Inflammatory macrophage treated with lipopolysaccharide for 4 hours (primary cell): ENCODE measurements around the gene B3GALT5.
"Not testable (repeated sequence)": the region's sequence is repeated elsewhere in the genome, so short reads cannot be mapped to it uniquely, and the experiment has no call there.

ENCODE experiments used
- DNase-seq: peaks from one replicate; pipeline ENCODE4 v3.0.0-alpha.2; 2020

B3GALT5 gene

DNA sequence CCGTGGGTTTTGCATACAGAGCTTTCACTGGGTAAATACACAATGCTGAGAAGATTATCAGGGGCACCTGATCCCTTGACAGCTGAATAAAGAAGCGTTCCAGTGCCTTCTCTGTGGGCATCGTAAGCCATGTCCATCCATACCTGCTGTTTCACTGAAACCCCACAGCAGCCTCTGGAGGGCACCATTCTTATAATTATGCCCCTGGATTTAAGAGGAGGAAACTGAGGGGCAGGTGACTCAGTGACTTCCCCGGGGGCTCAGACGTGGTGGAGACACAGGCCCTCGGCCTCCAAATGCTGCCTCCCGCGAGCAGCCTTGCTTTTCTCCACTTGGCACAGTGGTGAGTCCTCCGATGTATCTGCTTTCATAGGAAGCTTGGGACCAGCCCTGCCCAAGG is 56.7 kb downstream of the B3GALT5 start:
- DNase-seq, result no peak

DNA sequence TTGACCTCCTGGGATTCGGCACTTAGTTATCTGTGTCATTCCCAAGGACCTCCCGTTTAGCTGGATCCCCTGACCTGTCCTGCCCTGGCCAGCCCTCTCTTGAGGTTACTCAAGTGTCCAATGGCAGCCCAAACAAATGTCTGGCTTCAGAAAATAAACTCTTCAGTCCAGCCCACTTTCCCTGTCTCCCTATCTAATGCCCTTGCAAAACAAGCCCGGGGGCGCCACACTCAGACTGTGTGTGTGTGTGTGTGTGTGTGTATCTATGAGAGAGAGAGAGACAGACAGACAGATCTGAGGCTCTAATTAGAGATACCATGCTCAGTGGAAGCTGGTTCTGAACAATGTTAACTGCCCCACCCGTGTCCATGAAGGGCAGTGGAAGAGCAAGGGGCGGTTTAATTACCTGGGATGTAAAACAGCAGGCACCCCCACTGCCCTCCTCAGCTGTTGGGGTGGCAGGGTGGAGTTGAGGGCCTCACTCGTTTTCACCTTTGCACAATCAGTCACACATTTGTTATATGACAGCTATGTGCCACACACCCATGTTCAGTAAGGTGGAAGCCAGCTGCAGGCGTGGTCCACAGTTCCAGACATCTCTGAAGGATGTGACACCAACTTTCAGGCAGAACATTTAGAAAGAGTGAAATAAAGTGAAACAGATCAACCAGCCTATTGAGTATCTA is 57.4 kb downstream of the B3GALT5 start:
- no peak for DNase-seq

DNA sequence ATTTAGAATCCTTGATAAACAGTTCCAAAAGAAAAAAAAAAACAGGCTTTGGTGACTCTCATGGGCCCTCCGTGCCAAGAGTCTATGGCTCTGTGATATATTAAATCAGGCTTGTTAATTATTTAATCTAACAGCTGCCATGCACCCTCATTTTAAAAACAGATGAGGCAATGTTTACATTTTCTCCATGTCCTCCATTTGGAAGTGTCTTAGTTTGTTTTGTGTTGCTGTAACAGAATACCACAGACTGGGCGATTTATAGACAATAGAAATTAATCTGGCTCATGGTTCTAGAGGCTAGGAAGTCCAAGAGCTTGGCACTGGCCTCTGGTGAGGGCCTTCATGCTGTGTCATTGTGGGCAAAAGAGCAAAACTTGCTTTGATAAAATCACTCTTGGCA is 58.0 kb downstream of the B3GALT5 start:
- DNase-seq, result no peak

DNA sequence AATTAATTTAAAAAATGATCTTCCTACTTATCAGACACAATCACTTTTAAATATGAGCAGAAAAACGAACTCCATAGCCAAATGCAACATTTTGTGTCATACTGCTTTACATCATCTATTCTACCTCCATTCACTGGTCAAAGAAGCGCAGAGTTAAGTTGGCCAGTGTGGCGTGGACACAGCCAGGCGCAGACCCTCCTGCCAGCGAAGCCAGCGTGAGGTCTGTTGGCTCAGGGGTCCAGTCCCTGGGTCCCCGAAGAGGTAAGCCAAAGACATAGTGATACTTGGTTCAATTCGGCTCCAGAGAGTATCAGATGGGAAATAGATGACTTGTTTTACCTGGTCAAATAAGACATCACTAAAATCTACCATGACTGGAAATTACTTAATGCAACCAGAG is 59.2 kb downstream of the B3GALT5 start:
- DNase-seq, result no peak

DNA sequence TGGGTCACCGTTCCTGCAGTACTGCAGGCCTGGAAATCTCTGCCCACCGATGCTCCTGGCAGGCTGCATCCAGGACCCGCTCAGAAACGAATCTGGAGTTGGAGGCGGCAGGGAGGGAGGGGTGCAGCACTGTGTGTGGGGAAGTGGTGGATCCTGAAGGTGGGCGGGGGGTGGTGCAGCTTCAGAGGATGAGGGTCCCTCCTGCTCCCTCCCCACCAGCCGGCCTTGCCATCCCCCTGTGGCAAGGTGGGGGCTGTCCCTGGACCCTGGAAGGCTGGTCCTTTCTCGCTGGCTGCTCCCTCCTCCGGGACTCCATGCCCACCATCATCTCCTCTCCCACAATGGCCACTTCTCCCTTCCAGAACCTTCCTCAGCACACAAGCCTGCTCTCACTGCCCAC is 60.4 kb downstream of the B3GALT5 start:
- DNase-seq, result no peak

DNA sequence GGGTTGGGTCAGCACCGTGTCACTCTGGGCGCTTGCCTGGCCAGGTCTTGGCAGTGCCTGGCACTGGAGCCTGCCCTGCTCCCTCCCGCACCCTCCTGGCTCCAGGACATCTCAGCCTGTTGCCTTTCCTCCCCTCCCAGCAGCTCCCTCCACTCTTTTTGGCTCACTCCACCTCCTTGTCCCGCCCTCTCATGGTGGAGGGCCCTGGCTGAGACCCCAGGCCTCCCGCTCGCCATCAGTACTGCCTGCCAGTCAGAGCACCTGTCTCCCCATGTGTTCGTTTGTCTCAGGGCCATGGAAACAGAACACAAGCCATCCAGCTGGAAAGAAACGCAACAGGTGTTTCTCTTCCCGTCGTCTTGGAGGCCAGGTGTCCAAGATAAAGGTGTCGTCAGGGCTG is 61.0 kb downstream of the B3GALT5 start:
- no peak for DNase-seq

DNA sequence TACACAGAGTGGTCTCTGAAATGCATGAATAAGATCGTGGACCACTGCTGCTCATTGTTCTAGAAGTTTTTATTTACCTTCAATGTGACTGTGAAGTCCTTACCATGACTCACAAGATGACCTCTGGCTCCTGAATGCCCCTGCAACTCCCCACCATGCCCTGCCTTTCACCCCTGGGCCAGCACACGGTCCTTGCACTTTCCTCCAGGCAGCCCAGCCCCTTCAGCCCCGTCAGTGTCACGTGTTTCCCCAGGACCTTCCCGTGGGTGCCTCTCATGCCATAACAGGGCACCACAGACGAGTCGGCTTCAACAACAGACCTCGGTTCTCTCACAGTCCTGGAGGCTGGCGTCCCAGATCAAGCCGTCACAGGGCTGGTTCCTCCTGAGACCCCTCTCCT is 62.1 kb downstream of the B3GALT5 start:
- DNase-seq, result no peak

DNA sequence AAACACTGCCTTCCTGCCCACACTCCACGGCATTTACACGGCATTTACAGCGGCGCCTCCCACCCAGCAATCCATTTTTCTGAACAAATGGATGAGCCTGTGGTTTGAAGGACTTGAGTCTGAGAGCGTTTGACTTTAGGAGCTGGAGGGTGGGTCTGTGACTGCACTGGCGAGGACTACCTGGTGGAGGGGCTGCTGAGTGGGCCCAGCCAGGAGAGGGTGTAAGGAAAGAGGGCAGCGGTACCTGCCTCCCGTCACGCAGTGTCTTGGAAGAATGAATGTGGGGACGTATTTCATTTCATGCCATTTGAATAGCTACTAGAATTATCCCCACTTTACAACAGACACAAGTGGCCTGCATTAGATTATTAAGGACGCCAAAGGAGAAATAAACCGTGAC is 62.9 kb downstream of the B3GALT5 start:
- no peak for DNase-seq

DNA sequence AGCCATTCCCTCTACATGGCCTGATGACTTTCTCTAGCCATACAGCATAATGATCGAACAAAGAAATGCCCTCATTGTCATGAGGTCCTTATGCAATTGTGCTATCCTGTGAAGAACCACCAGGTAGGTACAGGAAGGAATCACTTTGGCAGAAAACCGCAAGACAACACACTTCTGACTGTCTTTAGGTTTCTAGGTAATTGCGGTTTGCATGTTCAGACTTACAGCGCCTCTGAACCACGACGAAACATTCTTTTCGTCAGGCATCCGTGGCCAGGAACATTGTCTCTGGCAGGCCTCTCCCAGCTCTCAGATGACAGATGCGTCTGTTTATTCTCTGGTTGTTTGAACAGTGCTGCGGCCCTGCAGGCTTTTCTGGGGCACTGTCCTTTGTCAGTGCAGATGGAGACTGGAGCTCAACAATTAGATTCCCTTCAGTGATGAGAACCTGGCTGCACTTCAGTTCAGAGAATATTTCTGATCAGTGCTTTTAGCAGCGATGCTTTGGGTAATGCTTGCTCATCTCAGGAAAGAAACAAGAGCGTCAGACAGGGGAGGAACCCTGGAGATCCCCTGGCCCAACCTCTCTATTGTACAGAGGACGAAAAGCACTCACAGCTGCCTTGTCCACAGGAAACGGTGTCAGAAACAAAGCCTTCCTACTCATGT is 63.4 kb downstream of the B3GALT5 start:
- no peak for DNase-seq

DNA sequence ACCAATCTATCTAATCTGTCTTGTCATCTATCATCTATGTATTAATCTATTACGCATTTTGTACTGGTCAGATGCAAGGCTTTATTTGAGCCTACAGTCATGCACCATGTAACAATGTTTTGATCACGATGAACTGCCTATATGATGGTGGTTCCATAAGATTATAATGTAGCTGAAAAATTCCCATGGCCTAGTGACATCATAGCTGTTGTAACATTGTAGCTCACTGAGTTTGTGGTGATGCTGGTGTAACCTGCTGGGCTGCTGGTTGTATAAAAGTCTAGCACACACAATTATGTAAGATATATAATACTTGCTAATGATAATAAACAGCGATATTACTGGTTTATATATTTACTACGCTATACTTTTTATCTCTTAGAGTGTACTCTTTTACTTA is 67.5 kb downstream of the B3GALT5 start:
- DNase-seq, result no peak

DNA sequence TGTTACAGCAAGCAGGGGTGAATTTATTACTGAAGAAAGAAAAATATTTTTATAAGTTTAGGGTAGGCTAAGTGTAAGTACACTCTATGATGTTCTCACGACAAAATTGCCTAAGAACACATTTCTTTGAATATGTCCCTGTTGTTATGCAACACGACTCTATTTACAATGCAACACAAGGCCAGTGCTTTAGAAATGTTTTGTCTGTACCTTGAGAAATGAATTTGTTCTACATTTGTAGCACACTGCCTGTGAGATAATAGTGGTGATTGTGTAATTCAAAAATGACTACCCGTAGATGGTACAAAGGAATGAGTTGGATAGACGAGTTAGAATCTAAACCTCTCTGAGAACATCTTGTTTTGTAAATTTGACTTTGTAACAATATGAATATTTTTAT is 68.5 kb downstream of the B3GALT5 start:
- no peak for DNase-seq

DNA sequence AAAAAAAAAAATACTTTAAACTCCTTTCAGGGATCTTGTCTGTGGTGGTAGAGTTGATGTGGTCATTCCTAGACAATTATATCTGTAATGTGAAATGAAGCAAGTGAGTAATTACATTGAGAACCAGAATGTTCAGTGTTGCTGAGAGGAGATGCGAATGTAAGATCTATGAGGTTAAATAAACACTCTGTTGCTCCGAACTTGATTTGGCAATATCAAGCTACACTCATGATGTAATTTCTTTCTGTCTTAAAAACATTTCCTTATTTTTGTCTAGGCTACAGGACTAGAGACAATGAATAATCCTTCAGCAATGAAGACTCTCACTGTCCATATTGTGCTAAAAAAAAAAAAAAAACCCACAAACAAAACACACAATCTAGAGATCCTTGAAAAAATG is 69.1 kb downstream of the B3GALT5 start:
- no peak for DNase-seq

DNA sequence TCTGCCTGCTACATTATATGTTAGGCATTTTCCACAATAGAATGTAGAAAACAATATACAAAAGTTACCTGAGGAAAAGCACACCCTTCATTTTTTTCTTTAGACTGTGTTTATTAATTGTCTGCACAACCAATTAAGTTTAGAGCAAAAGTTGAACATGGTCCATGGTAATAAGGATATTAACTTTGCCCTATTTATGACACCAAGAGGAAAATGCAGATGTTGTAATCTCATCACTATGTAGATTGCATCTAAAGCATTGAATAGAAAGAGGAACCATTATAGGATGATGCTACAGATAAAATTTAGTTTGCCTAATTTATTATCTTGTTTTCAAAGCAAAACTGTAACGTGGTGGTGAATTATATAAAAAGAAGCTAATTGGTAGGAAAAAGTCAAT is 72.5 kb downstream of the B3GALT5 start:
- no peak for DNase-seq

DNA sequence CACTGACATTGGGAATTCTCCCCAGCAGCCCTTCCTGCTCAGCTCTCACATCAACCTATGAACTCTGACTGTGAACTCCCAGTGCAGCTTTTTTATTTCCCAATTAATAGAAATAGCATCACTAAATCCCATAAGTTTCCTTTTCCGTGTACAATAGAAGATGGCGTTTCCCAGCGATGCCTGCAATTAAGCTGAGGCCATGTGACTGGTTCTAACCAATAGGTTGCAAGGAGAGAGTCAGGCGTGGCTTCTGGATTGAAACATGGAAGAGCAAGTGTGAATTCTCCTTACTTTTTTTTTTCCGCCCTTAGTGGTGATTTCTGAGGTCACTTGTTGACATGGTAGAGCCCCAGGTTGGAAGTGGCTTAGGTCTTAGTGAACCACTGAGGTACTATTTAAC is 73.3 kb downstream of the B3GALT5 start:
- DNase-seq, result no peak

DNA sequence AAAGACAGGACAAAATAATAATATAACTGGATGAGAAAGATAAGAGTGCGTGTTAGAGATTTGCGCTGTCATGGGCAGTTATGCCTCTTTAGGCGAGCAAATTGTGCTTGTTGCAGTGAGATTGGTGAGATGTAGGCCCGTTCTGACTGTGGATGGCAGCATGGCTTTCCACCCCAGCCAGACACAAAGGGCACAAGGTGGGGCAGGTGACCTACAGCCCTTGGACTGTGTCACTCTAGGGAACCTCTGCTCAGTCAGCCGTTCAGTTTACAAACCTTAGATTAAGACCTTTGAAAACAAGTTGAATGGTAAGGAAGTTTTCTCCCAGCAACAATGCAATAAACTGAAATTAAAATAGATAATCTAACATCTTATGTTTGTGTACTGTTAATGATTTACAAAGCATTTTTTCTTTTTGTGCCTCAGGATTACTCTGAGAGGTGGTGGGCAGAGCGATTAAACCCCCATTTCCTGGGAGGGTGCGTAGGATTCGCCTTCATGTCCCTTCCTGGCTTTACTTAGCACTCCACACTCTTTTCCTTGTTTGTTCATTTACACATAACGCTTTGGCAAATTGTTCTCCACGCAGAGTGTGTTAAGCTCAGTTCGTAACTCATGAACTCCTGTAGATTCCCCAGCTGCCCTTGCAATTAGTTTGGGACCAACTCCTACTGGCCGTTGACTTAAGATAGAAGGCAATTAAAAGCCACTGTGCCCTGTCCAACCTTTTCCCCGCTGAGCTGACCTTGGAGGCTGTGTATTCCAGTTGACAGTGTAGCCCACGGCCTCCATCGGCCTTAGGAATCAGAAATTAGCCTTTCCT is 74.1 kb downstream of the B3GALT5 start:
- no peak for DNase-seq

DNA sequence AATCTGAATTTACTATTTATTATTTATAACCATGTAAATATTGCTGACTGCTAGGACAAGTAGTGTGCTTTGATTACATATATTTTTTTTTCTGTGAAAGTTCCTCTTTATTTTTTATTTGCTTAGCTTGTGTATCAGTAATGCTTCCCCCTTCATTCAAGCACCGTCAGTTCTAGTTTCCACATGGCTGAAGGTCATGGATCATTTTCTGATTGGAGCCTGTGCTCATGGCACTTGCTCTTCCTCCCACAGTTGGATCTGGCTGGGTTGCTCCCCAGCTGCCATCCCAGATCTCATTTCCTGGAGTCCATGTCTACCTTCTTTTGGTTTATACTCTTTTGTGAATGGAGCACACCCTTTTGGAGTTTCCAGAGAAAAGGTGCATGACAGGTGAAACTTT is 75.3 kb downstream of the B3GALT5 start:
- no peak for DNase-seq

DNA sequence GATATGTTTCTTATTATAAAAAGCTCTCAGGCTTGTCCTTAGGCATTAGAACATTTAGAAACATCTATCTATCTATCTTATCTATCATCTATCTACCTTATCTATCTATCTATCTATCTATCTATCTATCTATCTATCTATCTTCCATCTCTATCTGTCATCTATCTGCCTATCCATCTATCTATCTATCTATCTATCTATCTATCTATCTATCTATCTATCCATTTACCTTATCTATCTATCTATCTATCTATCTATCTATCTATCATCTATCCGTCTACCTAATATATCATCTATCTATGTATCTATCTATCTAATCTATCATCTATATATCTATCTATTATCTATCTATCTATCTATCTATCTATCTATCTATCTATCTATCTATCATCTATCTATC is 77.1 kb downstream of the B3GALT5 start:
- not testable (repeated sequence) for DNase-seq

DNA sequence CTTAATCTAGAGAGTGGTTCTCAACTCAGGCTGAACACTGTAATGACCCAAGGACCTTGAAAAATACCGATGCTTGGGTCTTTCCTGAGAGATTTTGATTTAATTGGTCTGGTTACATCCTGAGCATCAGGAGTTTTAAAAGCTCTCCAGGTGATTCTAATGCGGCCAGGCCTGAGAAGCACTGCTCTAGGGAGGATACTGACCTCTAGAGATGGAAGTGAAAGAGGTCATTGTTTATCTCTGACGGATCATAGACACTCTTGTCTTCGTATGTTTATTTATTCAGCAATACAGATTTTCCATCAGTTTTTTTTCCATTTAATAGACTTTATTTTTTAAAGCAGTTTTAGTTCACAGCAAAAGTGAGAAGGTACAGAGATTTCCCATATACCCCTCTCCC is 77.7 kb downstream of the B3GALT5 start:
- DNase-seq, result no peak

DNA sequence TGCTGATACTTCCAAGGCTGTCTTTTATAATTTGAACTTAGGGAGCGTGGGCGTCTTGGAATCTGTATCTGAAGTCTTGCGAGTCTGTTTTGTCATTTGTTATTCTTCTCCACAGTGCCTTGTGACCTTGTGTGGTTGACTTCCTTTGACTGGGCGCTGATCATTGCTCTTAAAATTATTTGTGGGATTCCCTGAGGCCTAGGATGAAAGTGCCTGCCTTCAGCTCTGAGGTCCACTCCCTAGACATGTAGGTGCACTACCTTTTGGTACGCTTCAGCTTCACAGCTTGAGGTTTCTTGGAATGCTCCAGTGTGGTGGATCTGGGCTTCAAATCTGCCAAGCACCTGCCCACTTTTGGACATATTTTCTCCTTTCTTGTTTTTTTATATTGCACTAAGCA is 82.0 kb downstream of the B3GALT5 start:
- no peak for DNase-seq

DNA sequence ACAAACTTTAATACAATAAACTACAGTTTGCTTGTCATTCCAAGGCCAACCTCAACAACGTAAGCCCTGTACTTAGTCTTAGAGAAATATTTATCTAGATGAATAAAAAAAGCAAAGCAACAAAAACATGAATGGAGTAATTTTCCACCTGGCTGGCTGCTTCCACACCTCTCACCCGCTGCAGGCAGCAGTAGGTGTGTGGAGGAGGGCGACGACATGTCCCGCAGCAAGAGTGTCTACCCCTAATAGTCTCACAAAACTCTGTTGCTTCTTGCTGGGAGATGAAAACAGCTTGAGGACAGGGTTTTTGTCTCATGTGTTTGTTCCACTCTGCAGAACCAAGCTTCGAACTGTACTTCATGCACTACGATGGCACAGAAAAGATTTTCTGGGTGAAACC is 83.5 kb downstream of the B3GALT5 start:
- DNase-seq, result no peak

DNA sequence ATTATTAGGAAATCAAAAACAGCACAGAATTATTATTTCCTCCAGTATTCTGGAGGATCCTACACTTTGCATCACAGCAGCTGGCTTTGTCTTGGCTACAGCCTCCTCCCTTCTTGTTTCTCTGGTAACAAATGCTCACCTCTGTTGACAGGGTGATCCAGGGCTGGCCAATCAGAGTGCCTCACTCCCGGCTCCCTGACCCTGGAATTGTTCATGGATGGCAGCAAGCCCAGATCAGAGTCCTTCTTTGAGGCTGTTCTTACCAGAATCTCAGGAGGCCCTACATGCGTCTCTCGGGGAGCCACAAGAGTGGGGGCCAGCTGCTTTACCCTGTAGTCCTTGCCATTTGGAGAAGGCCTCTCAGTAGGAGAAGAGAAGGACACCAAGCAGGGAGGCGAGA is 83.9 kb downstream of the B3GALT5 start:
- DNase-seq, result no peak

DNA sequence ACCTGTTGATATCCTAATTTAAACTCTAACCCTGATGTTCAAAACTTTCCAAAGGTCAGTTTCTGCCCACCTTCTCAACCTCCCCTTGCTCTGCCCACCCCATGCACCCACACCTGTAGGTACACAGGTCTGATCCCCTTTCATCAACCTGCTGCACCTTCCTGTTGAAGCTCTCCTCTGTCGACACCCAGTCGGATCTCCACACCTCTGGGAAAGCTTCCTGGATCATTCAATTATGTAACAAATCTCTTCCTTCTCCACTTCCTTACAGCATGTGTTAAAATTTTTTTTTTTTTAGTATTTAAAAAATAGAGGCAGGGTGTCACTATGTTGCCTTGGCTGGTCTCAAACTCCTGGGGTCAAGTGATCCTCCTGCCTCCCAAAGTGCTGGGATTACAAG is 87.6 kb downstream of the B3GALT5 start:
- no peak for DNase-seq

DNA sequence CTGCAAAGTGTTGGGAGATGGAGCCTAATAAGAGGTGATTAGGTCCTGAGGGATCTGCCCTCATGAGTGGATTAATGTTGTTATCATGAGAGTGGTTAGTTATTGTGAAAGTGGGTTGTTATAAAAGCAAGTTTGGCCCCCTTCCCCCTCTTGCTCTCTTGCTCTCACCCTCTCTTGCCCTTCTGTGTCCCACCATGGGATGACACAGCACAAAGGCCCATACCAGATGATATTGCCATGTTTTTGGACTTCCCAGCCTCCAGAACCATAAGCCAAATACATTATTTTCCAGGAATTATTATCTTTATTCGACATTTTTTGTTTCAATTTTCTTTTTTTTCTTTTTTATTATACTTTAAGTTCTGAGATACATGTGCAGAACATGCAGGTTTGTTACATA is 90.8 kb downstream of the B3GALT5 start:
- no peak for DNase-seq

DNA sequence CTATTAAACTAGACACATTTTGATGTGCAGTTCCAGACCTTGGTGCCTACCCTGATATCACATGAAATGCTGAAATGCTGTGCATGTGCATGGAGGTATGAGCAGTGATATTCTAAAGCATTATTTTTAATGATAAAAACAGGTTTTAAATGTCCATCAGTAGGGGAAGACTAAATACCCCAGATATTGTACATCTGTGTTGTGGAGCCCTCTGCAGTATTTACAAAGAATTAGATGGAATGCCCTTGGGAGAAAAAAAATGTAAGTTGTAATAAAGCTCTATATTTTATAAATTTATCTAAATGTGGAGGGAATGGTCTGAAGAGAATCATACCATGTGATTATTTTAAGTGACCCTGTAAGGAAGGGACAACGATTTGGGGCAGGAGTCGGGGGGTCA is 93.1 kb downstream of the B3GALT5 start:
- no peak for DNase-seq
